Tibial artery (tissue), 4 donors: ENCODE data around the gene VSX1.

Source experiments
- DNase-seq, 2 donors: peaks; one replicate each; pipeline ENCODE4 v3.0.0-alpha.2; 2019
- H3K27ac ChIP-seq, 2 donors: fragments of 200-600 bp; sonication (generic) in 1 of 2; 1 replicate in 1 of 2; 2 replicates in 1 of 2; pipeline ENCODE4 v1.5.1; 2018 to 2019; ENCODE audit warnings: mild to moderate bottlenecking in 1 of 2
- H3K27me3 ChIP-seq, 2 donors: fragments of 200-600 bp; sonication (generic) in 1 of 2; one replicate each; pipeline versions ENCODE4 v1.5.1 to v1.6.0; 2016 to 2019
- H3K36me3 ChIP-seq, 3 donors: fragments of 200-600 bp; sonication (generic) in 2 of 3; one replicate each; pipeline ENCODE4 v1.5.1; 2016 to 2019; ENCODE audit warnings: mild to moderate bottlenecking in 2 of 3
- H3K4me1 ChIP-seq, 4 donors: fragments of 200-600 bp; sonication (generic) in 2 of 4; 1 replicate in 3 of 4; 2 replicates in 1 of 4; pipeline ENCODE4 v1.5.1; 2016 to 2019
- H3K4me3 ChIP-seq, 2 donors: fragments of 200-600 bp; sonication (generic) in 1 of 2; 1 replicate in 1 of 2; 2 replicates in 1 of 2; pipeline ENCODE4 v1.5.1; 2018 to 2019; ENCODE audit warnings: mild to moderate bottlenecking in 2 of 2
- H3K9me3 ChIP-seq, 3 donors: fragments of 200-600 bp; sonication (generic) in 1 of 3; one replicate each; pipeline ENCODE4 v1.5.1; 2016 to 2019
- intact Hi-C: fragments of 100-400 bp; cut with DNase I; formaldehyde crosslinking; loops from one replicate; pipeline ENCODE4 v1.15.0; 2023; ENCODE audit warnings: low total_unique reads
- TF ChIP-seq, protein P1 (sequence below), 2 experiments: fragments of 200-600 bp in 1 of 2; fragments of 450-650 bp in 1 of 2; IDR thresholded peaks; one replicate each; pipeline ENCODE4 v1.5.1; 2017 to 2019; ENCODE audit warnings: antibody characterized with exemption in 2 of 2, mild to moderate bottlenecking in 1 of 2, moderate library complexity in 1 of 2

The VSX1 gene

DNA sequence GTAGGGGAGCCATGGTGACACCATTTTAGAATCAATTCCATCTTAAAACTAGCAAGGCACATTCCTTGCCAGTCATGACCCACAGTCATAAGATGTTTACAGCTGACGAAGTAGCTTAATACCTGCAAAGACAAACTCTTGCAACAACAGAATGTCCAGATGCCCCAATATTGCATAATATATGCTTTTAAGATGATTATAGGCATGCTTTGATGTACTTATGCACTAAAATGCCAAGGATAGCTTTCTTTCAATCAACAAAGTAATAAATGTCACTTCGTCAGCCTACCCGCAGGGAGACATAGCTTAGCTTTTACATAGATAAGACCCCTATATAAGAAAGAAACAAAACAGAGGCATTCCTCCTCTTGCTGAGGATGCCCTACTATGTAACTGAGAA is 50.7 kb downstream of the VSX1 start:
- peaks cover 0 to 31% (median 15%) of the 10 kb centered on the region in 4 donors for H3K4me1 ChIP-seq
- DNase-seq: no peak
- H3K4me3 ChIP-seq: no peak overlapping the region
- intact Hi-C loops: no loop called here
- H3K36me3 ChIP-seq: peaks cover 14 to 16% (median 14%) of the 10 kb centered on the region in 3 donors
- no peaks in the 10 kb centered on the region for H3K27me3 ChIP-seq
- H3K27ac ChIP-seq: no peak overlapping the region
- H3K9me3 ChIP-seq: no peaks in the 10 kb centered on the region
- TF ChIP-seq, protein P1, sequence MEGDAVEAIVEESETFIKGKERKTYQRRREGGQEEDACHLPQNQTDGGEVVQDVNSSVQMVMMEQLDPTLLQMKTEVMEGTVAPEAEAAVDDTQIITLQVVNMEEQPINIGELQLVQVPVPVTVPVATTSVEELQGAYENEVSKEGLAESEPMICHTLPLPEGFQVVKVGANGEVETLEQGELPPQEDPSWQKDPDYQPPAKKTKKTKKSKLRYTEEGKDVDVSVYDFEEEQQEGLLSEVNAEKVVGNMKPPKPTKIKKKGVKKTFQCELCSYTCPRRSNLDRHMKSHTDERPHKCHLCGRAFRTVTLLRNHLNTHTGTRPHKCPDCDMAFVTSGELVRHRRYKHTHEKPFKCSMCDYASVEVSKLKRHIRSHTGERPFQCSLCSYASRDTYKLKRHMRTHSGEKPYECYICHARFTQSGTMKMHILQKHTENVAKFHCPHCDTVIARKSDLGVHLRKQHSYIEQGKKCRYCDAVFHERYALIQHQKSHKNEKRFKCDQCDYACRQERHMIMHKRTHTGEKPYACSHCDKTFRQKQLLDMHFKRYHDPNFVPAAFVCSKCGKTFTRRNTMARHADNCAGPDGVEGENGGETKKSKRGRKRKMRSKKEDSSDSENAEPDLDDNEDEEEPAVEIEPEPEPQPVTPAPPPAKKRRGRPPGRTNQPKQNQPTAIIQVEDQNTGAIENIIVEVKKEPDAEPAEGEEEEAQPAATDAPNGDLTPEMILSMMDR (IDR thresholded peaks at IDR 0.05): no peak

DNA sequence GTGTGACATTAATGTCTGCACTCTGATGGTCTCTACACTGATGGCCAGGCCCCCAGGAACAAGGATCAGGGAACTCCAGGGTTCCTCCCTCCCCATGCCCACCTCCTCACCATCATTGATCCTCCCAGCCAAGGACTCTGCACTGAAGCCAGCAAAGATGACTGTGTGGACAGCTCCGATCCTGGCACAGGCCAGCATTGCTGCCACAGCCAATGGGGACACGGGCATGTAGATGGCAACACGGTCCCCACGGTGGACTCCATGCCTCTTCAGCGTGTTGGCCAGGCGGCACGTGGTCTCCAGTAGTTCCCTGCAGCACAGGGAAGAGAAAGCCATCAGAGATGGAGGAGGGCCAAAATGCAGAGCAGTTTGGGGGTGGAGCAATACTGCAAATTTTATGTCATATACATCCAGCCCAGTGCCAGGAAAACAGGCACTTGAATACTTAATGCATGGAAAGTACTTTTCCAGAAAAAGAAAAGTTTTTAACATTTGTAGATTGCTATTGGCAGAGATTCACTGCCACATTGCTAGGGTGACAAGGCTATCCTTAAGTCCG is 51.2 kb downstream of the VSX1 start:
- no peak overlapping the region for H3K27ac ChIP-seq
- H3K4me3 ChIP-seq: no peak overlapping the region
- H3K4me1 ChIP-seq: peaks cover 0 to 26% (median 10%) of the 10 kb centered on the region in 4 donors
- no peaks in the 10 kb centered on the region for H3K27me3 ChIP-seq
- no peak for DNase-seq
- H3K9me3 ChIP-seq: no peaks in the 10 kb centered on the region
- H3K36me3 ChIP-seq: peaks cover 14 to 16% (median 15%) of the 10 kb centered on the region in 3 donors
- TF ChIP-seq, protein P1 (IDR thresholded peaks at IDR 0.05): no peak
- intact Hi-C loops: no loop called here

DNA sequence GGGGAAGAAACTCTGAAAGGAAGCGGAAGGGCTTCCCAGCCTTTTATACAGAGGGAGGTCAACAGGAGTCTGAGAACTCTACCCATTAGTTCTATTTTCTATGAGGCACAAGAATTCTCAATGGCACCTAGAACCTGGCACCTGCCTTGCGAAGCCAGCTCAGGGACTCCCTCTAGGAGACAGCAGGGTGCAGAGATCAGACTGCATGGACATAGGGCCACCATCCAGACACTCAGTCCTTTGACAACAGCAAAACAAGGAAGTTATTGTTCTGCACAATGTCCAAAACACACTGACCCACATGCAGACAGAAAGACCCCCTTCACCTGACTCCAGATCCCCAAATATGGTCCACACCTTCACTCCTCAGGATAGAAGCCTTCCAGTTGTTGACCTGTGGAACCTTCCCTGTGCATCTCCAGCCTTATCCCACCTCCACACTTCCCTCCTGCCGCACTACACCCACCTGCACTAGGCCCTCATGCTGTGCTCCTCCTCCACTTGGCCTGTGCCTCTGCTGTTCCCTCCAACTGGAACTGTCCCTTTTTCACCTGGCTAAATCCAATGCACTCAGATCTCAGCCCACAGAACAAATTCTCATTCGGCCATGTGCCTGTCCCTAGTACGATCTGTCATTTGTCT is 51.8 kb downstream of the VSX1 start:
- no peak overlapping the region for H3K27ac ChIP-seq
- peaks cover 14 to 16% (median 15%) of the 10 kb centered on the region in 3 donors for H3K36me3 ChIP-seq
- H3K4me1 ChIP-seq: peaks cover 0 to 20% (median 6%) of the 10 kb centered on the region in 4 donors
- no peaks in the 10 kb centered on the region for H3K9me3 ChIP-seq
- no peak for DNase-seq
- no peaks in the 10 kb centered on the region for H3K27me3 ChIP-seq
- H3K4me3 ChIP-seq: no peak overlapping the region
- intact Hi-C loops: no loop called here
- TF ChIP-seq, protein P1 (IDR thresholded peaks at IDR 0.05): no peak

DNA sequence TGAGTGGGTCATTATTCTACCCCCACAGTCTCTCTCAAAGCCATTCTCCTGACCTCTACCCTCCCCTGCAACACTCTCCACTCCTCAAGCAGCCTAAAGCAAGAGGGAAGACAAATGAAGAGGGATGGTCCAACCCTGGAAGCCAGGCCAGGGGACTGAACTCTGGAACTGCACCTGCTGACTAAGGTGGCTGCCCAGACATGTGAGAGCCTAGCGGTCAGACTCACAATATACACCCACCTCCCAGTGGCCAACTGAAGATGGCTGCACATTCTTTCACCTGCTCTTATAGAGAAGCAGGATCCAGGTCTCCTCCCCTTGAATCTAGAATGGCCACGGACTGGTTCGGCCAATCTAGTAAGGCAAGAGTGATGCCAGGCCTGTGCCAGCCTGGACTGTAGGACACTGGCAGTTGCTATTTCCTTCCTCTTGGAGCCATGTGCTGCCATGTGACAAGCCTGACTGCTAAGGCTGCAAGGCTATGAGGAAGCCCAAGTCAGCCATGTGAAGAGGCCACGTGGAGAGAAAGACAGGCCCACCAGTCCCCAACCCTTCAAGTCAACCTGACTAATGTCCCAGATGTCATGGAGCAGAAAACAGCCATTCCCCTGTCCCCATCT is 55.8 kb downstream of the VSX1 start:
- DNase-seq: peak; percentile 51 to 66
- intact Hi-C loops: no loop called here
- no peaks in the 10 kb centered on the region for H3K27me3 ChIP-seq
- H3K4me1 ChIP-seq: peaks cover 0 to 8% (median 0%) of the 10 kb centered on the region in 4 donors
- H3K9me3 ChIP-seq: no peaks in the 10 kb centered on the region
- H3K36me3 ChIP-seq: peaks cover 16 to 31% (median 24%) of the 10 kb centered on the region in 3 donors
- no peak overlapping the region for H3K27ac ChIP-seq
- TF ChIP-seq, protein P1 (IDR thresholded peaks at IDR 0.05): no peak
- H3K4me3 ChIP-seq: no peak overlapping the region
